ENCODE measurements around the gene CFI.

Gene CFI

GRCh38 chr4:109729718-109730618 is 71.8 kb downstream of the CFI start, which contains the start of gene PLA2G12A:
TSS of gene PLA2G12A (minus strand) at chr4:109730070. CDS start at chr4:109729809, 261 bp downstream.
- DNase-seq = peak; percentile 77

DNA sequence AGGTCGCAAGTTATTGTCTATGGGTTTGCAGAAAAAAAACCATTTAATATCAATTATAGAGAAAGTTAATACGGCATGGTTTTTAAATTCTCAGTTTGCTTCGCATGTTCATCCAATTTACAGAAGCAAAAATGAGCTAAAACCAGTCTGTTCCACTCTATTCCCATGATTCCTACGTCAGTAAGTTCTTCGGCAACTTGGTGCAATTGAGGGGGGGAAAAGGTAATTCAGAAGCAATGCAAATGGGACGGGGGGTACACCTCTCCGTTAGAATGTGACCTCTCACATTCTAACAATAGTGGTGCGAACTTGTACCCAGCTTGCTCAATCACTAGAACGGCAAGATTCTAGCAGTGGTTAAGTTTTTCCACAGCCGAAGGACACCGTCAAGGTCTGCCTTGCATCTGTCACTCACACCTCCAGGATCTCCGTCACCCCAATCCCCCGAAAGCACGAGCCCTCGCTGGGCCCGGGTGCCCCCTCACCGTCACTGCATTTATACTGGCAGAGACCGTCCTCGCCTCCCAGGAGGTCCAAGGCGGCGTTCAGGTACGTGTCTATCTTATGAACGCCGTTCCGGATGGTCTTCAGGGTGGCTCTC is 72.6 kb downstream of the CFI start:
- DNase-seq = no peak

GRCh38 chr4:109728385-109728784 is 73.4 kb downstream of the CFI start:
- no peak for DNase-seq

DNA sequence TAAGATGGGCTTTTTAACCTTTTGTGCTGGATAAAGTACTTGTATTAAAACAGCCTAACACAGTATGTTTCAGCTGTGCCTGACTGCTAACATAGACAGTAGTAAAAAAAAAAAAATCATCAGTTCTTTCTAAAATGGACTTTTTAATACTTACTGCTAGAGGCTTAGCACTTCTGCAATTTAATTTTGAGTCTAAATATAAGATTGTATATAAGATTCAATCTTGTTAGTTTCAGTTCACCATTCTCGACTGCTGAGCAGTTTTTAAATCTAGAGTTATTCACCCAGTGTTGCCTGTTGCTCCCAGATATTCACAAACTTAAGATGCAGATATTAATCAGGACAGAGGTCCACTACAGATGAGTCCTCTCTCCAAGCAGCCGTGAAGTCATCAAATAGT is 78.7 kb downstream of the CFI start:
- no peak for DNase-seq

GRCh38 chr4:109722357-109722756 is 79.4 kb downstream of the CFI start:
- no peak for DNase-seq

DNA sequence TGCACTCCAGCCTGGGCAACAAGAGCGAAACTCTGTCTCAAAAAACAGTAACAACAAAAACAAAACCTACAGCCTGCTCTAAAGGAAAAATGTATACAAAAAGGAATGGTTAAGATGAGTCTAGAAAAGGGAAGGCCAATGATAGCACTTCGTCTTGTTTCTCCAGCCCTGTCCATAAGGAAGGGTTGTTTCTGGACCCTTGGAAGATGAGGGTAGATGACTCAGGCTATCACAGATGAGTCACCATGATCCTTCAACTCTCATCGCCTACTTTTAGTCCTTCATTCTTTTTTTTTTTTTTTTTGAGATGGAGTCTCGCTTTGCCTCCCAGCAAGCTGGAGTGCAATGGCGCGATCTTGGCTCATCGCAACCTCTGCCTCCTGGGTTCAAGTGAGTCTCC is 80.8 kb downstream of the CFI start:
- DNase-seq = no peak

DNA sequence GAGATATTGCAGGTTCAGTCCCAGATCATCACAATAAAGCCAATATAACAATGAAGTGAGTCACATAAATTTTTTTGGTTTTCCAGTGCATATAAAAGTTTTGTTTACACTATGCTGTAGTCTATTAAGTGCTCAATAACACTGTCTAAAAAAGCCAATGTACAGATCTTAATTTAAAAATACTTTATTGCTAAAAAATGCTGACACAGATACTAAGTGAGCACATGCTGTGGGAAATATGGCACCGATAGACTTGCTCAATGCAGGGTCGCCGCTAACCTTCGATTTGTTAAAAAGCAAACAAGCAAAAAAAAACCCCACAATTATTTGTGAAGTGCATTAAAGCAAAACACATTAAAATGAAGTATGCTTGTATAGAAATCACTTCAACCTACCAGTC is 82.2 kb downstream of the CFI start:
- DNase-seq = no peak

DNA sequence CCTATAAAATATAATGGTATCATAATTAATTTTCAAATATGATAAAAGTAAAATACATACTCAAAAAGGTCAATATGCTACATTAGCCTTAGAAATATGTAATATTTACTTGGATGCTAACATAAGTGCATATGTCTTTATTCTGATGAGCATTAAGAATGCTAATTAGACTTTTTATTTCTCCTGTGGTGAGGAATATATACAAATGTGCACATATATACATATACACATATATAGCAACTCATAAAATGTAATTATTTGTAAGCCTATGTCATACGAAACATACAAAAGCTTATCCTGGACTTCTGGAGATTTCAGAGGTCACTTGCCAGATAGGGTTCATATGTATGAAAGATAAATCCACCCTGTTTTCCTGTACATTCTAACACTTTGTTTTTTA is 83.0 kb downstream of the CFI start:
- DNase-seq = no peak

DNA sequence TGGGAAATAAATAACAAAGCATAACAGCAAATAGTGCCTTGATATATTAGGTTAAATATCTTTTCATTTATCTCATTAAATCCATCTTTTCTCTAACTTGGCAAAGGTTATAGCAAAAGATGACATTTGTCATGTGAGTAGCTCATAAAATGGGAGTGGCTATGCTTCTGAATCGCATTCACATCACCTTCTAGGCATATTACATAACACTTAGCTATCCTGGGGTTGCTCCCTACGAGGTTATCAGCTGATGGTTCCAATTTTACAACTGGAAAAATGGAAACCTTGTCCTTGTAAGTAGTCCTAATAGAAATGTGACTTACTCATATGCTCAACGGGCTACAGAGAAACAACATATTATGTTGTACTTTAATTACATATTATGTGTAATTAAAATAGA is 88.3 kb downstream of the CFI start:
- no peak for DNase-seq

GRCh38 chr4:109708990-109709389 is 92.8 kb downstream of the CFI start:
- DNase-seq = no peak

DNA sequence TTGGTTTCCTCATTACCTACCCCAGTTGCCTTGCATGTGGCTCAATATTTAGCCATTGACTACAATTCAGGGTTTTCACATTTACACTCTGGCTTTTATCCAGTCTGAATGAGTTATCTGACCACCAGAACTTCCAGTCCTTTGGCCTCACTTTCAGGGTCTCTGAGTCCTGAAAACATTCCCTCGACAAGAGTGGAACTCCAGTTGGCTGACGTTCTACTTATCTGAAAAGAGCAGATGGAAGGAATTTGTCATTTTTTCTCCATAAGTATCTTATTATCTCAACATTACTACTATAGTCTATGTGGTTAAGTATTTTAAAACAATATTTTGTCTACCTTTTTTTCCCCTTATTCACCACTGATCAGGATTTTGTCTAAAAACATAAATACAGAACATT is 93.4 kb downstream of the CFI start:
- DNase-seq = no peak

DNA sequence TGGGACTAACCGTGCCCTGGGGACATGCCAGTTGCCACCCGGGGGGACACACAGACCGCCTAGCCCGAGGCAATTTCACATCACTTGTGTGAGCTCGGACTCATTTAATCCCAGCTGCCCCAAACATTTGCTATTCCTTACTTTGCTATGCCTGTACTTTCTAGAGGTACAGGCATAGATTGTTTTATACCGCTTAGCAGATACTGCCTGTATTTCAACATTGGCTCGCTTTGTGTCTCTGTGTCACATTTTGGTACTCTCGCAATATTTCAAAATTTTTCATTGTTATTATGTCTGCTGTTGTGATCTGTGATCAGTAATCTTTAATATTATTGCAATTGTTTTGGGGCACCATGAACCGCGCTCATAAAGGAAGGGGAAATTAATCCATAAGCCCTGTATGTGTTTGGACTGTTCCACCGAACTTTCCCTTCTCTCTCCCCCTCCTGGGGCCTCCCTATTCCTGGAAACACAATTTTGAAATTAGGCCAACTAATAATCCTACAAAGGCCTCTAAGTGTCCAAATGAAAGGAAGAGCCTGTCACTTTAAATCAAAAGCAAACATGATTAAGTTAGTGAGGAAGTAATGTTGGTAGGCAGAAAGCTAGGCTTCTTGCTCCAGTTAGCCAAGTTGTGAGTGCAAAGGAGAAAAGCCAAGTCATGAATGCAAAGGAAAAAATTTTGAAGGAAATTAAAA is 98.0 kb downstream of the CFI start:
- DNase-seq = no peak

DNA sequence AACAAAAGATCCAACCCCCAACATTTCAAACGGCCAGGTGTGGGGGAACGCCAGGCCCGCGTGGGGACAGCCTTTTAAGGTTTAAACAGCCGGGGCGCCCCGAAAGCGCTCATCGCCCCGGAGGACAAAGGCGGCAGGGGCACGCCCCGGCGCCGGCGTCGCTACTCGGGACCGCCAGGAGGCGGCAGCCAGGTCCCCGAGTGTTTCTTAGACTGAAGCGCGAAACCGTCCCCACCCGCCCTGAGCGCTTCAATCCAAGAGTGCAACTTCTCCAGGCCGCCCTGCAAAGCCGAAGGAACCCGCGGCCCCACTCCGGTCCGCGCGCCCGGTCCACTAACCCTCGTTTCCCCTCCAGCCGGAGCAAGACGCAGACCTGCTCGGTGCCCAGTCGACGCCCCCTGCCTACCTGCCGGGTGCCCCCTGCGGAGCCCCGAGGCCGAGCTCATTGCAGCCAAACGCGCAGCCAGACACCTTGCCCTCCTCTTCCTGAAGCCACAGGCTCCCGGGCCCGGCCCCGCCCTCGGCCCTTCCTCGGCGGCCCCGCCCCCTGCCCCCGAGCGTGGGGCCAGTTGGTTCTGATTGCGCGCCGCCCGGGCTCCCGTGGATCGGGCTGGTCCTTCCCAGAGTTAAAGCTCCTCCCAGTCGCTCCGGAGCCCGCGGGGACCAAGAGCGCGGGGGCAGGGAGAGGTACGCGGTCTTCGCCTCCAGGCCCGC is 98.7 kb downstream of the CFI start, which contains the start of gene CASP6:
TSS of gene CASP6 (minus strand) at position 496 of the 714 bp plus-strand sequence. CDS start at position 446, 50 bp downstream.
- peak; percentile 51 to 69 for DNase-seq

- no peak for DNase-seq
Measured at GRCh38 chr4:109701566-109702410, 100.0 kb downstream of the CFI start.

DNA sequence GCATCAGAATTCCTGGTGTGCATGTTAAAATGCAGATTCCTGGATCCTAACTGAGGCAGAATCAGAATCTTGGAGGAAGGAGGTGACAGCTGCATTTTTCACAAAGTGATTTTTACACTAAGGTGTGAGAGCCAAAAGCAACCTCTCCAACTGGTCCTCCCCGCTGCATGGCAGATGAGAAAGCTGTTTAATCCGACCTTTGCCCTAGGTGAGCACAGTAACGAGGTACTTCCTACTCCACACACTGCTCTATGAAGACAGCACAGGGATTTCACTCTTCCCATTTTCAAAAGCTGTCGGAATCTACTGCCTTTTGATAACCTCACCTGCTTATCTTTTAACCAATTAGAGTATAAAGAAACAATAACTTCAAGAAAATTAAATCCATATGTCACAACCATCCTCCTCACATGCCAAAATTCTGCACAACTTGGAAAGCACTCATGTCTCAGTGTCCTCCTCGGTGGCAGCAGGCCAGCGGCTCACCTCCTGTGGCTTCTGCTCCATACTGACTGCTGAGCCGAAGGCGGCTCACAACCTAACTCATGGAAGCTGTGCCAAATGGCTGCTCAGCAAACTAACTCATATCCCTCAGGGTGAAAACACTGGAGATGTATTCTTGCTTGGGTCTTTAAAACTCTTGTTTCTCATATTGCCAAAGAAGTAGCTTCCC is 102.1 kb downstream of the CFI start:
- DNase-seq = no peak

DNA sequence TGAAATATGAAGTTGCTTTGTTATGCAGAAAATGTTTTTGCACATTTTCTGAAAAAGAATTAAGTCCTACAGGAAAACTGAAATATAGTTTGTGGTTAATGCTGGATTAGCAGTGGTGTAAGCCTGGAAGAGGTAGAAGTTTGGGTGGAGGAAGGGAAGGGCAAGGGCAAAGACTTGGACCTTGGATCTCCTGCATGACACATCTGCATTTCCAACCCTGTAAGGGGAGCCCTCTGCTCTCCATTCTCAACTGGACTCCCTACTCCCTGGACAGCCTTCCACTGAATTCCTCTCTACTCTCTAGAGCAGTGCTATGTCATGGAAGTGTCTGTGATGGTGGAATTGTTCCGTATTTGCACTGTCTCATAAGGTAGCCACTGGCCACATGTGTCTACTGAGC is 103.1 kb downstream of the CFI start:
- DNase-seq = no peak

DNA sequence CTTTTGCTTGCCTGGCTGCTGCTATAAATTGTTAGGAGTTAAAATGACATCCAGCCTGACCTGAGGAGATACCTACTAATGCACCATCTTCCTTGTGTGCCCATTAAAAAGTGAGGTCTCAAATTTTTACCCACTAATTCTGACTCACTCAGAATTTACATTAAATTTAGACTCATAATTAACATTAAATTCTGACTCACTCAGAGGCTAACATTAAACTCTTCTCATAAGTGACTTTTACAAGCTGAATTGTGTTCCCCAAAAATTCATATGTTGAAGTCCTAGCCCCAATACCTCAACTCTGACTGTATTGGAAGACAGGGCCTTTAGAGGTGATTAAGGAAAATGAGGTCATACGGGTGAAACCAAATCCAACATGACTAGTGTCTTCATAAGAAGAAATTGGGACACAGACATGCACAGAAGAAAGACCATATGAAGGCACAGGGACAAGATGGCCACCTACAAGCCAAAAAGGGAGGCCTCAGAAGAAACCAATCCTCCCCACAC is 110.3 kb downstream of the CFI start:
- no peak for DNase-seq
